GM12878 (cell line): Measurements from ENCODE around the gene IBA57. TPM values are rescaled to one million over a fixed set of nuclear protein-coding genes. Genes with fewer than 3 reads are reported as not detected.

Experiments used
- ATF7 ChIP-seq: fragments of 450-650 bp; IDR thresholded peaks from 2 replicates; pipeline ENCODE4 v1.6.1; 2016; ENCODE audit warnings: low read depth, mild to moderate bottlenecking
- BMI1 ChIP-seq: fragments of 450-650 bp; IDR thresholded peaks from 2 replicates; pipeline ENCODE4 v1.6.1; 2016; ENCODE audit warnings: mild to moderate bottlenecking, moderate library complexity, borderline replicate concordance
- FOXM1 ChIP-seq: IDR thresholded peaks from 2 replicates; pipeline ENCODE4 v1.6.1; 2012; ENCODE audit warnings: low read depth, mild to moderate bottlenecking, inconsistent platforms, low read length, moderate library complexity
- HCFC1 ChIP-seq: fragments of 150-350 bp; IDR thresholded peaks from 2 replicates; pipeline ENCODE4 v1.6.1; 2014; ENCODE audit warnings: low read length
- NFIC ChIP-seq: IDR thresholded peaks from 2 replicates; pipeline ENCODE4 v1.6.1; 2012; ENCODE audit warnings: low read depth, mild to moderate bottlenecking, inconsistent platforms, low read length, moderate library complexity
- NFYA ChIP-seq: IDR thresholded peaks from 2 replicates; pipeline ENCODE4 v1.6.1; 2011; ENCODE audit warnings: low read depth, mild to moderate bottlenecking, low read length, improper control_type of control experiment, borderline replicate concordance
- RCOR1 ChIP-seq: conservative IDR thresholded peaks from 2 replicates; pipeline ENCODE4 v1.6.1; 2012; ENCODE audit warnings: low read depth, low read length, improper control_type of control experiment
- STAT1 ChIP-seq: fragments of 450-650 bp; conservative IDR thresholded peaks from 2 replicates; pipeline ENCODE4 v1.6.1; 2014; ENCODE audit warnings: antibody characterized with exemption, mild to moderate bottlenecking
- STAT3 ChIP-seq: IDR thresholded peaks from 2 replicates; pipeline ENCODE4 v1.6.1; 2011; ENCODE audit warnings: low read depth, low read length, improper control_type of control experiment
- SUPT20H ChIP-seq: IDR thresholded peaks from 2 replicates; pipeline ENCODE4 v1.6.1; 2011; ENCODE audit warnings: low read depth, mild to moderate bottlenecking, low read length, moderate library complexity, borderline replicate concordance; ENCODE audit not compliant: control insufficient read depth
- polyA plus RNA-seq, 11 experiments: library from polyadenylated mRNA; depleted of rRNA in 4 of 11; unstranded in 6 of 11; stranded (reverse) in 5 of 11; fragments of >200 nt; fragmentation: Nextera tagmentation in 4 of 11; fragmentation: Illumina TruSeq in 1 of 11; extraction: Ambion mirVana in 4 of 11; extraction: Trizol in 1 of 11; gene quantifications; 1 replicate in 1 of 11; 2 replicates in 10 of 11; pipeline versions ENCODE4 v1.2.1 to v1.2.3, GENCODE V29; 2011 to 2016; ENCODE audit warnings: inconsistent platforms in 2 of 11, missing spikeins in 2 of 11, low read depth in 1 of 11
- total RNA-seq, 4 experiments: library from RNA; depleted of rRNA in 3 of 4; stranded (reverse); fragments of >200 nt in 3 of 4; fragmentation: Illumina TruSeq in 1 of 4; extraction: Trizol in 1 of 4; gene quantifications; 2 replicates each; pipeline versions ENCODE4 v1.2.1 to v1.2.3, GENCODE V29; 2013 to 2021
- TF ChIP-seq, protein P1 (sequence below): fragments of 450-650 bp; IDR thresholded peaks from 2 replicates; pipeline ENCODE4 v1.6.1; 2017; ENCODE audit warnings: mild to moderate bottlenecking, moderate library complexity

Gene IBA57
- total and polyA plus RNA-seq, 10 of the 15 experiments (the other 5 are each of a cell fraction or from before 2014, with no cell fraction given): 0.51 to 8.6 (median 3.7) TPM

DNA sequence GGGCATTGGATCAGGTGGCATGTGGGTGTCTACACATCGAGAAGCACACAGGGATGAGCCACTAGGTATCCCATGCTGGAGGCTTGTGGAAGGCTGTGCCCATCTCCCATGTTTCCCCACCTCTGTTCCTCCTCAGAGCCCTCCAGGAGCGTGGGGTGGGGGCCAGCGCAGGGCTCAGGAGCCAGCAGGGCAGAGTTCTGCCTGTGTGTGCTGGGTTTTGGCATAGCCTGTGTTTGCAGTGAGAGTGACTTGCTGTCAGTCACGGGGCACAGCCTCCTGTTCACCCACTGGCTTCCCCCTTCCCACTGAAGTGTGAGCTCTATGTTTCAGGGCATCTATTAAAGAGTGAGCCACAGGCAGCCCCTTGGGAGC, 10.4 kb downstream of the IBA57 start (continued):
- no peak for TF ChIP-seq RCOR1
- TF ChIP-seq NFIC: no peak
- TF ChIP-seq BMI1: no peak
- no peak for TF ChIP-seq HCFC1
- no peak for TF ChIP-seq SUPT20H
- no peak for TF ChIP-seq STAT3
- no peak for TF ChIP-seq STAT1
- no peak for TF ChIP-seq NFYA
- TF ChIP-seq FOXM1: no peak
- TF ChIP-seq ATF7: no peak
- TF ChIP-seq, protein P1, sequence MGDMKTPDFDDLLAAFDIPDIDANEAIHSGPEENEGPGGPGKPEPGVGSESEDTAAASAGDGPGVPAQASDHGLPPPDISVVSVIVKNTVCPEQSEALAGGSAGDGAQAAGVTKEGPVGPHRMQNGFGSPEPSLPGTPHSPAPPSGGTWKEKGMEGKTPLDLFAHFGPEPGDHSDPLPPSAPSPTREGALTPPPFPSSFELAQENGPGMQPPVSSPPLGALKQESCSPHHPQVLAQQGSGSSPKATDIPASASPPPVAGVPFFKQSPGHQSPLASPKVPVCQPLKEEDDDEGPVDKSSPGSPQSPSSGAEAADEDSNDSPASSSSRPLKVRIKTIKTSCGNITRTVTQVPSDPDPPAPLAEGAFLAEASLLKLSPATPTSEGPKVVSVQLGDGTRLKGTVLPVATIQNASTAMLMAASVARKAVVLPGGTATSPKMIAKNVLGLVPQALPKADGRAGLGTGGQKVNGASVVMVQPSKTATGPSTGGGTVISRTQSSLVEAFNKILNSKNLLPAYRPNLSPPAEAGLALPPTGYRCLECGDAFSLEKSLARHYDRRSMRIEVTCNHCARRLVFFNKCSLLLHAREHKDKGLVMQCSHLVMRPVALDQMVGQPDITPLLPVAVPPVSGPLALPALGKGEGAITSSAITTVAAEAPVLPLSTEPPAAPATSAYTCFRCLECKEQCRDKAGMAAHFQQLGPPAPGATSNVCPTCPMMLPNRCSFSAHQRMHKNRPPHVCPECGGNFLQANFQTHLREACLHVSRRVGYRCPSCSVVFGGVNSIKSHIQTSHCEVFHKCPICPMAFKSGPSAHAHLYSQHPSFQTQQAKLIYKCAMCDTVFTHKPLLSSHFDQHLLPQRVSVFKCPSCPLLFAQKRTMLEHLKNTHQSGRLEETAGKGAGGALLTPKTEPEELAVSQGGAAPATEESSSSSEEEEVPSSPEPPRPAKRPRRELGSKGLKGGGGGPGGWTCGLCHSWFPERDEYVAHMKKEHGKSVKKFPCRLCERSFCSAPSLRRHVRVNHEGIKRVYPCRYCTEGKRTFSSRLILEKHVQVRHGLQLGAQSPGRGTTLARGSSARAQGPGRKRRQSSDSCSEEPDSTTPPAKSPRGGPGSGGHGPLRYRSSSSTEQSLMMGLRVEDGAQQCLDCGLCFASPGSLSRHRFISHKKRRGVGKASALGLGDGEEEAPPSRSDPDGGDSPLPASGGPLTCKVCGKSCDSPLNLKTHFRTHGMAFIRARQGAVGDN: no peak
